ENCODE results near the gene CCNK.
A peak's percentile ranks its signal among the peaks of the same experiment; 100 is the strongest.

CCNK gene

GRCh38 chr14:99554184-99554583 lies 73.0 kb downstream of the CCNK start:
- no peak for DNase-seq (ENCODE audit: low spot score)

- peak; percentile 35 for DNase-seq (ENCODE audit: low spot score)
Observed at GRCh38 chr14:99554757-99555531, 73.7 kb downstream of the CCNK start.

- no peak for DNase-seq (ENCODE audit: low spot score)
Observed at GRCh38 chr14:99556134-99556791, 75.1 kb downstream of the CCNK start.

GRCh38 chr14:99559286-99559990 lies 78.2 kb downstream of the CCNK start:
- DNase-seq (ENCODE audit: low spot score): no peak

- no peak for DNase-seq (ENCODE audit: low spot score)
Observed at GRCh38 chr14:99560403-99560802, 79.2 kb downstream of the CCNK start.

- peak; percentile 58 for DNase-seq (ENCODE audit: low spot score)
Observed at GRCh38 chr14:99560922-99561683, 79.9 kb downstream of the CCNK start.

GRCh38 chr14:99561864-99562263 lies 80.7 kb downstream of the CCNK start:
- peak; percentile 50 for DNase-seq (ENCODE audit: low spot score)

Data from kidney tubule cell (primary cell).